NK-92 treated with Interleukin-12 subunit alpha and Interleukin-12 subunit beta, amount 100 ng/mL, for 24 hours (cell line): ENCODE results near the gene SLC8A1.

Experiments
- DNase-seq: peaks from one replicate; lab custom pipeline; 2025; lab: John Stamatoyannopoulos, UW

The SLC8A1 gene

GRCh38 chr2:40310303-40310702 lies 141.6 kb downstream of the SLC8A1 start:
- no peak for DNase-seq

DNA sequence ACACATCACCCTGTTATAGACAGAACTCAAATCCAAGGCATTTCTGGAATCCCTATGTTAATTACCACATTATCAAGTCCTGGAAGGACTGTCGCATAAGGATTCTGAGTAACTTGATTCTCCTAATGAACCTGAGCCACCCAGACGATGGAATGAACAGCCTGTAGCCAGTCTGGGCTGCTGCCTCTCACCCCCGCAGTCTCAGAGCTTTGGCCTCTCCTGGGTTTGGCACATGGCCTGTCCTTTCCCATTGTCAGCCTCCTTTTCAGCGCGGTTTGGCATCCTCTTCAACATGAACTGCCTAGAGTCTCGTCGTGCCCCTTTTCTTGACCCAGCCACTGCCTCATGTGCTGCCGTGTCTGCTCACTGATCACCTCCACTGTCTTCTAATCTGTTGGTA lies 147.6 kb downstream of the SLC8A1 start:
- DNase-seq: no peak

GRCh38 chr2:40303746-40304145 lies 148.1 kb downstream of the SLC8A1 start:
- DNase-seq: no peak

GRCh38 chr2:40302751-40303325 lies 149.1 kb downstream of the SLC8A1 start:
- no peak for DNase-seq

DNA sequence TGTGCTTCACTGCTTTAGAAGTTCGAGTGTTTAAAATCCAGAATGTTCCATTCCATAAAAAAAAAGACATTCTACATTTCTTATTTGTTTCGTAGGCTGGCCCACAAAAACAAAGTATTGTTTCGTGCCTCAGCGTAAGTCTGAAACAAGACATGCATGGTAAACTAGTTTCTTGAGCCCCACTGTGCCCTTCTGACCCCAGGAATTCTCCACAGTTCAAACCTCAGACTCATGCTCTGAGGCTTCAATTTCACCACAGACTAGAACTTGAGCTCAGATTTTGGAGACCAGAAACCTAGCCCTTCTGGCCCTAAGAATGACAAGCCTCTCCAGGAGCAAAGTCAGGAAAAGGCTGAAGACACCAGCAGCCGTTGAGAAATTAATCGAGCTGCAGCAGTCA lies 151.5 kb downstream of the SLC8A1 start:
- no peak for DNase-seq

DNA sequence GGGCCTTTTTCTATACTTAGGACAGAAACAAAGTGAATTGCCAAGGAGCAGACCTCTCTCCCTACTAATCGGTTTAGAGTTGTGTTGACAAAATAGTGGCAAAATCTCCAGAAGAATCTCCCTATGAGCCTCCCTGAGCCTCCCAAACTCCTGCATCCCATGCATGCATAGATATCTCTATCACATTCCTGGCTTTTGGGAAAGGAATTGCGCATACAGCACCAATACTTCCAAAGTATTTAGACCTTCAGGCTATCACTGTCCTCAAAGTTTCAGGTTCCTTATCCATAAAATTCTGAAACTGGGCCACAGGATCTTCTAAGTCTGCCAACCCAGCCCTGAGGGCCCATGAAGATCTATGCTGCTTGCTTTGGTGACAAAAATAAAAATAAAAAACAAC lies 152.1 kb downstream of the SLC8A1 start:
- DNase-seq: no peak

DNA sequence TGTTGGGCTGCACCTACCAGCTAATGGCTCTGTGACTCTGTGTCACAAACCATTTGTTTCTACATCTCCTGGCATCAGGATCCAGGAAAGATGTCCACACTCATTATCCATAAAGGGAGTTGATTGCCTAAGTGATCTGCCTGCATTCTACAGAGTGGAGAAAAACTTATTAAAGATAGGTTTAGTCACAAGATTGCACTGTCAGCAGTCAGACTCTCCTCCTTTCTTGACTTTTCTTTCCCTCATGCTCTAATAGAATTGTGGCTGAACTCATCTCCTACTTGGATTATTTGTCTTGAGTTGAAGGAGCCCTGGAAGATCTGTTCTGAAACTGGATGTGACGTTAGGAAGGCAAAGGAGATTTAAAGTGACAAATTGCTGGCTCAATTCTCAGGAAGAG lies 152.7 kb downstream of the SLC8A1 start:
- no peak for DNase-seq

GRCh38 chr2:40298026-40298425 lies 153.9 kb downstream of the SLC8A1 start:
- DNase-seq: no peak

DNA sequence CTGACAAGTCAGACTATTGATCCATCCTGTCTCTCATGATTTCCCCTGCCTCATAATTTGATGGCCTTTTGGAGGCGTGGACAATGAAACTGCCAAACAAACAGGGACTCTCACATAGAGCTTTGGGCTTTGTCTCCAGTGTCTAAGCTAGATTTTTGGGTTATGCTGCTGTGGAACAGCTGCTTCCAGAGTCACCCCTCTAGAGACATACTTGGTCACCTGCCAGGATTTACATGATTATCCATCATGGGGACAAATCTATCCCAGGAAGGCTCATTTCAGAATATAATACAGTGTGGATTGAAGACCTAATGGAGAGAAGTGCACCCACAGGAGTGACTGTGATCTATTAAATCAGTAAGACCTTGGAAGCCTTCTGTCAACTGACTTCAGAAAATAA lies 159.6 kb downstream of the SLC8A1 start:
- DNase-seq: no peak

GRCh38 chr2:40289771-40290404 lies 162.0 kb downstream of the SLC8A1 start:
- no peak for DNase-seq

DNA sequence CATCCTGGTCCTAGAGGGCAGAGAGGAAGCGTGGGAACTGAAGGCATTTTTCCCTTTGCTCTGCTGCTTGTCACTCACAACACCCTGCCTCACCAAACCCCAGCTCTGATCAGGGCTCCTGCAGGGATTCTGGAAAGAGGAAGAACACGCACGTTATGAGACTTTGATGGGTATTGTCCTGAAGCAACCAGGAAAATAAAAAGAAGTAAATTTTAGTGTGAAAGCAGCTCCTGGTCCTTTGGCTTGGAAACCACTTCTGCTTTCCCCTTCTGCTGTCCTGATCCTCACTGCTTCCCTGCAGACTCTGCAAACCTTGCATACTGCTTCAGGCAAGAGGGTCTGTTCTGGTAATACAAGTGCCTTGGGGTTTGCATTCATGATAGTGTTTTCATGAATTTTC lies 164.1 kb downstream of the SLC8A1 start:
- DNase-seq: no peak

GRCh38 chr2:40287195-40287594 lies 164.7 kb downstream of the SLC8A1 start:
- DNase-seq: no peak

GRCh38 chr2:40286721-40287120 lies 165.2 kb downstream of the SLC8A1 start:
- no peak for DNase-seq

- no peak for DNase-seq
Measured at GRCh38 chr2:40285391-40285790, 166.5 kb downstream of the SLC8A1 start.

DNA sequence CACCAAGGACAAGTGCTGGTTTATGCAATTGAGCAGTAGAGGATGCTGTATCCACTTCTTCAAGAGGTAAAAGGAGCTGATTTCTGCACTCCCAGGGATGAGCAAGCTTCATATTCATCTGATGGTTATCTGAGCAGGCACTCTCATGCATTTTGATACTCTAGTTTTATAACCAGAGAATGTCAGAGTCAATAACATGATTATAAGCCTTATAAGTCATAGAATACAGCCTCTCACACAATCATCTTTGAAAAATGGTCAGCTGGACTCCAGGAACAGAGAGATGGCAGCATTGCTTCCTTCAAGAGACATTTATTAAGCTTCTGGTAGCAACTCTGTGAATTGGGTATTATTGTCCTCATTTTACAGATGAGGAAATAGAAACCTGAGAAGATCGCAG lies 167.1 kb downstream of the SLC8A1 start:
- DNase-seq: no peak

GRCh38 chr2:40283111-40283909 lies 168.6 kb downstream of the SLC8A1 start:
- no peak for DNase-seq

GRCh38 chr2:40282428-40282827 lies 169.5 kb downstream of the SLC8A1 start:
- DNase-seq: no peak

- DNase-seq: no peak
Measured at GRCh38 chr2:40281021-40281940, 170.6 kb downstream of the SLC8A1 start.

- no peak for DNase-seq
Measured at GRCh38 chr2:40279482-40279881, 172.4 kb downstream of the SLC8A1 start.

DNA sequence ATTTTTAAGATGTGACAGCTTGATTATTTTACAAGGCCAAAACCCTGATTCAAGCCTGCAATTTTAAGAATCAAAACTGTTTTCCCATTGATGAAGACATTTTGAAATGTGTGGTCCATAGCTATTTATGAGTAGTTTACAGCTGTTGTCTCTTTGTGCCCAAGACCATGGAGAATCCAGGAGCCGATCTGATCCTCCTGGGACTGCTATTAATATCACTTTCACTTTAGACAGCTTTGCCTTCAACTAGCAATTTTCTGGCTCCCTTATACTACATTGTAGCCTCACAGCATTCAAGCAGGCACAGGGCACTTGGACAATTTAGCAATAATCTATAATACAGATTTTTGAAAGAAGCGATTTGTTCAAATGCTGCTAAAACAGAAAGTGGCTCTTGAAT lies 172.9 kb downstream of the SLC8A1 start:
- DNase-seq: no peak

- DNase-seq: no peak
Measured at GRCh38 chr2:40276076-40276475, 175.8 kb downstream of the SLC8A1 start.

- no peak for DNase-seq
Measured at GRCh38 chr2:40274270-40274669, 177.6 kb downstream of the SLC8A1 start.
